A673 (cell line): ENCODE data around the gene AGT. TPM values are rescaled to one million over a fixed set of nuclear protein-coding genes. Genes with fewer than 3 reads are reported as not detected.

ENCODE experiments used
- BruUV-seq: library from RNA; stranded (reverse); fragments of 400-500 nt; replicated peaks from 2 replicates; lab custom pipeline; 2021; lab: Mats Ljungman, UMichigan
- CTCF ChIA-PET: fragments of 300-600 bp; sonication (Branson Sonifier 250); formaldehyde crosslinking; loops from one replicate; lab custom pipeline; 2022; ENCODE audit warnings: antibody characterized with exemption; lab: Charles Lee
- POLR2A ChIA-PET: fragments of 300-600 bp; sonication (Branson Sonifier 250); formaldehyde crosslinking; loops from one replicate; lab custom pipeline; 2022; ENCODE audit warnings: antibody characterized with exemption; ENCODE audit not compliant: low non-redundant PET; lab: Charles Lee
- DNase-seq: peaks from one replicate; pipeline ENCODE4 v3.0.0-alpha.2; 2015; ENCODE audit warnings: low spot score
- H3K27ac ChIP-seq: fragments of 200-600 bp; sonication (generic); 2 replicates; pipeline ENCODE4 v1.5.1; 2016; ENCODE audit warnings: mixed run types, low read depth, mild to moderate bottlenecking, mixed read lengths, antibody characterized with exemption, low read length; ENCODE audit not compliant: poor library complexity, severe bottlenecking
- H3K27me3 ChIP-seq: fragments of 200-600 bp; sonication (generic); replicated peaks from 2 replicates; pipeline ENCODE4 v1.6.1; 2017; ENCODE audit warnings: mixed run types, low read depth, mild to moderate bottlenecking, mixed read lengths, antibody characterized with exemption, low read length; ENCODE audit not compliant: insufficient read depth, poor library complexity
- H3K36me3 ChIP-seq: fragments of 200-600 bp; sonication (generic); 2 replicates; pipeline ENCODE4 v1.6.1; 2016; ENCODE audit warnings: mixed run types, mild to moderate bottlenecking, mixed read lengths, antibody characterized with exemption, low read length; ENCODE audit not compliant: insufficient read depth, poor library complexity, severe bottlenecking
- H3K4me1 ChIP-seq: fragments of 200-600 bp; sonication (generic); 2 replicates; pipeline ENCODE4 v1.6.1; 2017; ENCODE audit warnings: mixed run types, mild to moderate bottlenecking, mixed read lengths, antibody characterized with exemption, low read length; ENCODE audit not compliant: insufficient read depth, poor library complexity, severe bottlenecking
- H3K4me3 ChIP-seq: fragments of 200-600 bp; sonication (generic); 2 replicates; pipeline ENCODE4 v1.5.1; 2016; ENCODE audit warnings: low read depth, mixed run types, mild to moderate bottlenecking, mixed read lengths, low read length; ENCODE audit not compliant: poor library complexity, severe bottlenecking
- H3K9me3 ChIP-seq: fragments of 200-600 bp; sonication (generic); 2 replicates; pipeline ENCODE4 v1.6.1; 2016; ENCODE audit warnings: mixed run types, low read depth, mild to moderate bottlenecking, mixed read lengths, antibody characterized with exemption, low read length; ENCODE audit not compliant: poor library complexity, severe bottlenecking
- CTCF ChIP-seq: fragments of 300-800, 200-600 bp; sonication (generic); conservative IDR thresholded peaks from 2 replicates; pipeline ENCODE4 v1.5.1; 2017; ENCODE audit warnings: low read depth, mild to moderate bottlenecking, antibody characterized with exemption, low read length, moderate library complexity, mixed read lengths
- EZH2 ChIP-seq: fragments of 200-600 bp; sonication (generic); IDR thresholded peaks from 2 replicates; pipeline ENCODE4 v1.6.1; 2017; ENCODE audit warnings: borderline replicate concordance, low read depth, mild to moderate bottlenecking, mixed read lengths, antibody characterized with exemption, low read length; ENCODE audit not compliant: poor library complexity, severe bottlenecking
- intact Hi-C: fragments of 100-400 bp; cut with micrococcal nuclease; formaldehyde crosslinking; loops from one replicate; pipeline ENCODE4 v1.10.0; 2022; ENCODE audit not compliant: unreplicated experiment
- total RNA-seq: library from RNA; stranded (reverse); gene quantifications from 2 replicates; pipeline ENCODE4 v1.2.3, GENCODE V29; 2021

Gene AGT
- total RNA-seq, 1 experiment from 2014 or later: not detected

- ChIA-PET POLR2A (no interaction called here), CTCF (no interaction called here)
- DNase-seq: no peak
- Histone ChIP-seq H3K4me1 (peaks cover 9% of the 10 kb centered on the region), H3K36me3 (no peaks in the 10 kb centered on the region), H3K27me3 (no peaks in the 10 kb centered on the region), H3K4me3 (no peak overlapping the region), H3K9me3 (no peaks in the 10 kb centered on the region), H3K27ac (no peak overlapping the region)
- intact Hi-C loops: no loop called here
- TF ChIP-seq EZH2 (no peak), CTCF (no peak)
- no TSS peak for BruUV-seq
These were observed 35.7 kb upstream of the AGT start for GRCh38 chr1:230749635-230750034.

GRCh38 chr1:230749150-230749549, 35.2 kb upstream of the AGT start:
- Histone ChIP-seq H3K27me3 (no peaks in the 10 kb centered on the region), H3K4me1 (peaks cover 9% of the 10 kb centered on the region), H3K36me3 (no peaks in the 10 kb centered on the region), H3K4me3 (no peak overlapping the region), H3K27ac (no peak overlapping the region), H3K9me3 (no peaks in the 10 kb centered on the region)
- POLR2A ChIA-PET: no interaction called here
- CTCF ChIA-PET: no interaction called here
- peak; percentile 19 for DNase-seq
- intact Hi-C loops: no loop called here
- BruUV-seq: no TSS peak
- TF ChIP-seq CTCF (no peak), EZH2 (no peak)

- Histone ChIP-seq H3K36me3 (no peaks in the 10 kb centered on the region), H3K27ac (no peak overlapping the region), H3K9me3 (no peaks in the 10 kb centered on the region), H3K4me1 (peaks cover 9% of the 10 kb centered on the region), H3K27me3 (no peaks in the 10 kb centered on the region), H3K4me3 (no peak overlapping the region)
- ChIA-PET CTCF (no interaction called here), POLR2A (no interaction called here)
- TF ChIP-seq EZH2 (no peak), CTCF (no peak)
- no peak for DNase-seq
- intact Hi-C loops: no loop called here
- BruUV-seq: no TSS peak
These were observed 34.2 kb upstream of the AGT start for GRCh38 chr1:230747890-230748800.
